ENCODE data around the gene TMEM37. TPM values are rescaled to one million over a fixed set of nuclear protein-coding genes. Genes with fewer than 3 reads are reported as not detected.

TMEM37 gene
- total RNA-seq, 2 experiments from 2014 or later: not detected

DNA sequence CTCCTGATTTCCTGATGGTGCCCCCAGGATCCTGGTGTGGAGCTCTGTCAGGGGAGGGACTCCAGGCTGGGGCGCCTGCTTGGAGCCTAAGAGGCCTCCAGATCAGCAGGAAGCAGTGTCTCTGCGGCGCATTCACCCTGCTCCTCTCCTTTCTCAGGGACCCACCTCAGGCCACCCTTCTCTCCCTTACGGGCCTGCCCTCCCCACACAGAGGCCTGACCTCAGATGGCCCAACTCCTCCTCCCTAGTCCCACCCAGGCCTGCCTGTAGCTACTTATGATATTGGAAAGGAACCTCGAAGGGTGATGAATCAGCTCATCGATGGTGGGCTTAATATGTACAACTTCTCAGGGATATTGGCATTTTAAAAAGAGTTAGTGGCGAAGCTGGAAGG is 10.6 kb downstream of the TMEM37 start:
- H3K27me3 Mint-ChIP-seq: peaks cover 9% of the 10 kb centered on the region
- ATAC-seq (ENCODE audit: poor library complexity): no peak
- CTCF ChIA-PET: no interaction called here

DNA sequence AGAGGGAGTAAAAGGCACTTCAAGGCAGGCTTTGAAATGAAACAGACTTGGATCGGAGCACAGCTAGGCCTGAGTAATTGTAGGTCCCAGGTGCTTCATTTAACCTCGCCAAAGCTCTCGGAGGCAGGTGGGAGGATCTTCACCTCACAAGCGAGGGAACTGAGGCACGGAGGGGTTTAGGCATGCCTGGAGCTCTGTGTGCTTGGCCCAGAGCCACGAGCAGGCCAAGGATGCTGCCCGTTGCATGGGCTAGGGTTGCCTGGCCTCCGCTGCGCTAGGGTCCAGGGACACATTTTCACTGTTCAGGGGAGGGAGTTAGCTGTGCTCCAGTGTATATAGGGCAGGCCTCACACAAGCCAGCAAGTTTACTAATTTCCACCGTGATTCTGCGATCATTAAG is 11.2 kb downstream of the TMEM37 start:
- peaks cover 0 to 3% of the 10 kb centered on the region in 2 experiments for H3K27me3 ChIP-seq (ENCODE audit: control insufficient read depth in 1 of 2, insufficient read depth in 2 of 2, low read length in 2 of 2)
- ATAC-seq (ENCODE audit: poor library complexity): no peak
- ChIA-PET CTCF (no interaction called here), POLR2A (no interaction called here)
- no peak overlapping the region for H3K27ac Mint-ChIP-seq
- TF ChIP-seq, protein P1, sequence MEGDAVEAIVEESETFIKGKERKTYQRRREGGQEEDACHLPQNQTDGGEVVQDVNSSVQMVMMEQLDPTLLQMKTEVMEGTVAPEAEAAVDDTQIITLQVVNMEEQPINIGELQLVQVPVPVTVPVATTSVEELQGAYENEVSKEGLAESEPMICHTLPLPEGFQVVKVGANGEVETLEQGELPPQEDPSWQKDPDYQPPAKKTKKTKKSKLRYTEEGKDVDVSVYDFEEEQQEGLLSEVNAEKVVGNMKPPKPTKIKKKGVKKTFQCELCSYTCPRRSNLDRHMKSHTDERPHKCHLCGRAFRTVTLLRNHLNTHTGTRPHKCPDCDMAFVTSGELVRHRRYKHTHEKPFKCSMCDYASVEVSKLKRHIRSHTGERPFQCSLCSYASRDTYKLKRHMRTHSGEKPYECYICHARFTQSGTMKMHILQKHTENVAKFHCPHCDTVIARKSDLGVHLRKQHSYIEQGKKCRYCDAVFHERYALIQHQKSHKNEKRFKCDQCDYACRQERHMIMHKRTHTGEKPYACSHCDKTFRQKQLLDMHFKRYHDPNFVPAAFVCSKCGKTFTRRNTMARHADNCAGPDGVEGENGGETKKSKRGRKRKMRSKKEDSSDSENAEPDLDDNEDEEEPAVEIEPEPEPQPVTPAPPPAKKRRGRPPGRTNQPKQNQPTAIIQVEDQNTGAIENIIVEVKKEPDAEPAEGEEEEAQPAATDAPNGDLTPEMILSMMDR (IDR thresholded peaks at IDR 0.05): no peak
- no peaks in the 10 kb centered on the region for H3K4me1 ChIP-seq (ENCODE audit: insufficient read depth, low read length)
- DNase-seq: no peak
- intact Hi-C loops (cut with DNase I, micrococcal nuclease): no loop called here
- no peak overlapping the region for H3K4me3 ChIP-seq (ENCODE audit: low read length)
- H3K36me3 ChIP-seq (ENCODE audit: insufficient read depth, low read length): no peaks in the 10 kb centered on the region
- H3K27ac ChIP-seq (ENCODE audit: low read depth in 1 of 2, low read length in 2 of 2): no peak overlapping the region
- H3K36me3 Mint-ChIP-seq (ENCODE audit: low read depth): no peaks in the 10 kb centered on the region
- H3K27me3 Mint-ChIP-seq: peaks cover 9% of the 10 kb centered on the region
- H3K4me3 Mint-ChIP-seq: no peak overlapping the region
- H3K9me3 ChIP-seq (ENCODE audit: control insufficient read depth in 1 of 2, insufficient read depth in 1 of 2, low read length in 2 of 2): no peaks in the 10 kb centered on the region
- no peaks in the 10 kb centered on the region for H3K4me1 Mint-ChIP-seq (ENCODE audit: low read depth)
- H3K9me3 Mint-ChIP-seq: no peaks in the 10 kb centered on the region

More for the DNA sequence above, 10.6 kb downstream of the TMEM37 start:
- no peak overlapping the region for H3K27ac Mint-ChIP-seq
- no peak for DNase-seq
- Histone ChIP-seq H3K27ac (ENCODE audit: low read depth in 1 of 2, low read length in 2 of 2) (no peak overlapping the region), H3K9me3 (ENCODE audit: control insufficient read depth in 1 of 2, insufficient read depth in 1 of 2, low read length in 2 of 2) (no peaks in the 10 kb centered on the region), H3K36me3 (ENCODE audit: insufficient read depth, low read length) (no peaks in the 10 kb centered on the region), H3K4me3 (ENCODE audit: low read length) (no peak overlapping the region), H3K4me1 (ENCODE audit: insufficient read depth, low read length) (no peaks in the 10 kb centered on the region), H3K27me3 (ENCODE audit: control insufficient read depth in 1 of 2, insufficient read depth in 2 of 2, low read length in 2 of 2) (peaks cover 0 to 3% of the 10 kb centered on the region in 2 experiments)
- H3K4me1 Mint-ChIP-seq (ENCODE audit: low read depth): no peaks in the 10 kb centered on the region
- H3K4me3 Mint-ChIP-seq: no peak overlapping the region
- H3K9me3 Mint-ChIP-seq: no peaks in the 10 kb centered on the region
- intact Hi-C loops (cut with DNase I, micrococcal nuclease): no loop called here
- no peaks in the 10 kb centered on the region for H3K36me3 Mint-ChIP-seq (ENCODE audit: low read depth)
- TF ChIP-seq, protein P1 (IDR thresholded peaks at IDR 0.05): no peak
- POLR2A ChIA-PET: no interaction called here

DNA sequence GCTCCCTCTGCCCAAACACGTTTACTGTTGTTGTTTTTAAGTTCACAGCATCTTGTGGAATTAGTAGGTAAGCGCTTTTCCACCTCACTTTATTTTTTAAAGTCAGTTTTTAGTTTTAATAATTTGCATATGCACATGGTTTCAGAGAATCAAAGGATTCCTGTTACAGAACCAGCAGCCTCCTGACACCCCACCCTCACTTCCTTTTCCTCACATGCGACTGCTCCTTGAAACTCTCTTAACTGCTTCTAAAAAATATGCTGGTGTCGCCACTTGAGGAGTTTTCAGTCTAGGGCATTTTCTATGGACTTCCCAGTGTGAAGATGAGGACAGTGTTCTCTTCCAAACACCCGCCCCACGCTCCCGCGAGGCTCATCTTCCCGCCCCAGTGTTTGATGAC is 14.4 kb downstream of the TMEM37 start:
- intact Hi-C loops (cut with DNase I, micrococcal nuclease): no loop called here
- Histone ChIP-seq H3K4me3 (ENCODE audit: low read length) (no peak overlapping the region), H3K36me3 (ENCODE audit: insufficient read depth, low read length) (no peaks in the 10 kb centered on the region), H3K4me1 (ENCODE audit: insufficient read depth, low read length) (no peaks in the 10 kb centered on the region), H3K27ac (ENCODE audit: low read depth in 1 of 2, low read length in 2 of 2) (no peak overlapping the region), H3K9me3 (ENCODE audit: control insufficient read depth in 1 of 2, insufficient read depth in 1 of 2, low read length in 2 of 2) (no peaks in the 10 kb centered on the region), H3K27me3 (ENCODE audit: control insufficient read depth in 1 of 2, insufficient read depth in 2 of 2, low read length in 2 of 2) (peaks cover under 1 to 2% of the 10 kb centered on the region in 2 experiments)
- Mint-ChIP-seq H3K4me3 (no peak overlapping the region), H3K36me3 (ENCODE audit: low read depth) (no peaks in the 10 kb centered on the region), H3K27me3 (peaks cover 14% of the 10 kb centered on the region), H3K27ac (no peak overlapping the region), H3K4me1 (ENCODE audit: low read depth) (peaks cover 9% of the 10 kb centered on the region), H3K9me3 (no peaks in the 10 kb centered on the region)
- ChIA-PET CTCF (no interaction called here), POLR2A (no interaction called here)
- ATAC-seq (ENCODE audit: poor library complexity) (no peak), DNase-seq (no peak)
- TF ChIP-seq, protein P1 (IDR thresholded peaks at IDR 0.05): no peak
